Gastroesophageal sphincter (tissue), 3 donors: Measurements from ENCODE around the gene SPINK8.

Source experiments
- EP300 ChIP-seq: sonication (generic); formaldehyde crosslinking; IDR thresholded peaks from one replicate; pipeline ENCODE4 v1.6.1; 2017; ENCODE audit warnings: antibody characterized with exemption, mild to moderate bottlenecking
- POLR2A ChIP-seq, 2 donors: fragments of 450-650 bp; IDR thresholded peaks; one replicate each; pipeline ENCODE4 v1.6.1; 2017; ENCODE audit warnings: antibody characterized with exemption in 2 of 2, mild to moderate bottlenecking in 2 of 2, moderate library complexity in 1 of 2
- POLR2AphosphoS5 ChIP-seq: sonication (generic); formaldehyde crosslinking; IDR thresholded peaks from one replicate; pipeline ENCODE4 v1.6.1; 2017; ENCODE audit warnings: antibody characterized with exemption
- TF ChIP-seq, protein P1 (sequence below), 4 experiments: fragments of 200-600 bp in 2 of 4; fragments of 450-650 bp in 2 of 4; sonication (generic) in 1 of 4; IDR thresholded peaks; one replicate each; pipeline ENCODE4 v1.5.1; 2017 to 2019; ENCODE audit warnings: antibody characterized with exemption in 4 of 4, mild to moderate bottlenecking in 2 of 4, moderate library complexity in 2 of 4

DNA sequence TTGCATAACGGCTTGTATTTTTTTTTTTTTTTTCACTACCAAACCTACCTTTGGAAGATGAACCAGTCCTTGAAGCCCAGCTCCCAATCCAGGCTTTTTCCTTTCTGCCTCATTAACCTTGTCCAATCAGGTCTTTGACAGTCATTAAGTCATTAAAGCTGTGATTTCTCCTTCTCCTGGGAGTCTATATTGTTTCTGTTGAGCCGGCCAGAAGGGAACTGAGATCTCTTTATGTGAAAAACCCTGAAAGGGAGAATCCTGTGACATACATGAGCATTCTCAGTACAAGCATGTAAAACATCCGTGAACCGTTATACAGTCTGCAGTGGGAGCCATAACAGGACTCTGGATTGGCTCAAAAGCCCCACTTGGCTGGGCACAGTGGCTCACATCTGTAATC is 52.6 kb downstream of the SPINK8 start:
- TF ChIP-seq EP300 (no peak), POLR2A (IDR thresholded peaks at IDR 0.05) (no peak), POLR2AphosphoS5 (no peak)
- TF ChIP-seq, protein P1, sequence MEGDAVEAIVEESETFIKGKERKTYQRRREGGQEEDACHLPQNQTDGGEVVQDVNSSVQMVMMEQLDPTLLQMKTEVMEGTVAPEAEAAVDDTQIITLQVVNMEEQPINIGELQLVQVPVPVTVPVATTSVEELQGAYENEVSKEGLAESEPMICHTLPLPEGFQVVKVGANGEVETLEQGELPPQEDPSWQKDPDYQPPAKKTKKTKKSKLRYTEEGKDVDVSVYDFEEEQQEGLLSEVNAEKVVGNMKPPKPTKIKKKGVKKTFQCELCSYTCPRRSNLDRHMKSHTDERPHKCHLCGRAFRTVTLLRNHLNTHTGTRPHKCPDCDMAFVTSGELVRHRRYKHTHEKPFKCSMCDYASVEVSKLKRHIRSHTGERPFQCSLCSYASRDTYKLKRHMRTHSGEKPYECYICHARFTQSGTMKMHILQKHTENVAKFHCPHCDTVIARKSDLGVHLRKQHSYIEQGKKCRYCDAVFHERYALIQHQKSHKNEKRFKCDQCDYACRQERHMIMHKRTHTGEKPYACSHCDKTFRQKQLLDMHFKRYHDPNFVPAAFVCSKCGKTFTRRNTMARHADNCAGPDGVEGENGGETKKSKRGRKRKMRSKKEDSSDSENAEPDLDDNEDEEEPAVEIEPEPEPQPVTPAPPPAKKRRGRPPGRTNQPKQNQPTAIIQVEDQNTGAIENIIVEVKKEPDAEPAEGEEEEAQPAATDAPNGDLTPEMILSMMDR (IDR thresholded peaks at IDR 0.05) = no peak
